Loucy (cell line): ENCODE results near the gene NBPF26.
"Not testable (repeated sequence)": the region's sequence is repeated elsewhere in the genome, so short reads cannot be mapped to it uniquely, and the experiment has no call there.

ENCODE experiments used
- CTCF ChIP-seq: fragments of 200-600 bp; sonication (generic); conservative IDR thresholded peaks from 2 replicates; pipeline ENCODE4 v1.5.1; 2014; ENCODE audit warnings: mild to moderate bottlenecking, antibody characterized with exemption, low read length
- EZH2phosphoT487 ChIP-seq: fragments of 200-600 bp; IDR thresholded peaks from 2 replicates; pipeline ENCODE4 v1.6.1; 2018; ENCODE audit warnings: antibody characterized with exemption, mild to moderate bottlenecking, moderate library complexity, borderline replicate concordance

- TF ChIP-seq CTCF, EZH2phosphoT487: not testable (repeated sequence)
Measured at GRCh38 chr1:120769090-120769489, 45.3 kb downstream of the NBPF26 start.
